Esophagus muscularis mucosa (tissue), 4 donors: ENCODE measurements around the gene AUH.

Source experiments
- CTCF ChIP-seq, 3 experiments: fragments of 200-600 bp in 2 of 3; fragments of 450-650 bp in 1 of 3; sonication (generic) in 2 of 3; IDR thresholded peaks; one replicate each; pipeline ENCODE4 v1.5.1; 2017 to 2019; ENCODE audit warnings: antibody characterized with exemption in 3 of 3, mild to moderate bottlenecking in 2 of 3, moderate library complexity in 1 of 3
- EP300 ChIP-seq: sonication (generic); formaldehyde crosslinking; IDR thresholded peaks from one replicate; pipeline ENCODE4 v1.6.1; 2017; ENCODE audit warnings: antibody characterized with exemption
- POLR2A ChIP-seq: fragments of 450-650 bp; IDR thresholded peaks from one replicate; pipeline ENCODE4 v1.6.1; 2017; ENCODE audit warnings: antibody characterized with exemption, moderate library complexity, mild to moderate bottlenecking, low read depth
- POLR2AphosphoS5 ChIP-seq, 2 donors: sonication (generic); formaldehyde crosslinking; IDR thresholded peaks; one replicate each; pipeline ENCODE4 v1.6.1; 2017; ENCODE audit warnings: antibody characterized with exemption in 2 of 2

GRCh38 chr9:91220021-91220420 lies 141.7 kb downstream of the AUH start:
- TF ChIP-seq CTCF (IDR thresholded peaks at IDR 0.05) (no peak), POLR2A (no peak), EP300 (no peak), POLR2AphosphoS5 (IDR thresholded peaks at IDR 0.05) (no peak)
